Measurements from ENCODE around the gene UBASH3A. TPM values are rescaled to one million over a fixed set of nuclear protein-coding genes. Genes with fewer than 3 reads are reported as not detected.

Gene UBASH3A
- total RNA-seq, 2 donors from 2014 or later, result 0.12 TPM; not detected in 1

DNA sequence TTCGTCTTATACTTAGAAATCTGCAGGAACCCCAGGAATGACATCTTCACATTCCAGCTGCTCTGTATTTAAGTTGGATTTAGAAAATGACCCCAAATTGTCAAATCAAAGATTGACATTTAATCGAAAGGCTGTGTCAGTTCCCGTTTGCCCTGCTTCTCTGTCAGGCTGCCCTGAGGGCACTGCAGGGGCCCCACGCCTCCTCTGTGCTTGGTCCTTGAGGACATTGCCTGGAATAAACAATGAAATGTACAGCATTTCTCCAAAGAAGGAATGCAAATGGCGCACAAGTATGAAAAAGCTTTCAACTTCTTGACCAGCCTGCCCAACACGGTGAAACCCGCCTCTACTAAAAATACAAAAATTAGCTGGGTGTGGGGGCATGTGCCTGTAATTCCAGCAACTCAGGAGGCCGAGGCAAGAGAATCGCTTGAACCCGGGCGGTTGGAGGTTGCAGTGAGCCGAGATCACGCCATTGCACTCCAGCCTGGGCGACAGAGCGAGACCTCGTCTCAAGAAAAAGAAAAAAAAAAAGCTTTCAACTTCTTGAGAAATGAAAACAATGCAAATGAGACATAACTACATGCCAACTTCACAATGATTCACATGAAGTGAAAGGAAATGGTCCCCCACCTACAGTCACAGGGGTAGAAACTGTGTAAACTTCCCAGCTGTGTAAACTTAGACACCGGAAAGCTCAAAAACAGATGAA, 10.8 kb upstream of the UBASH3A start:
- DNase-seq (ENCODE audit: low spot score), result no peak
- Histone ChIP-seq H3K4me3 (no peak overlapping the region), H3K4me1 (no peaks in the 10 kb centered on the region), H3K27me3 (no peaks in the 10 kb centered on the region), H3K27ac (no peak overlapping the region), H3K9me3 (no peaks in the 10 kb centered on the region), H3K36me3 (no peaks in the 10 kb centered on the region)
- TF ChIP-seq, protein P1, sequence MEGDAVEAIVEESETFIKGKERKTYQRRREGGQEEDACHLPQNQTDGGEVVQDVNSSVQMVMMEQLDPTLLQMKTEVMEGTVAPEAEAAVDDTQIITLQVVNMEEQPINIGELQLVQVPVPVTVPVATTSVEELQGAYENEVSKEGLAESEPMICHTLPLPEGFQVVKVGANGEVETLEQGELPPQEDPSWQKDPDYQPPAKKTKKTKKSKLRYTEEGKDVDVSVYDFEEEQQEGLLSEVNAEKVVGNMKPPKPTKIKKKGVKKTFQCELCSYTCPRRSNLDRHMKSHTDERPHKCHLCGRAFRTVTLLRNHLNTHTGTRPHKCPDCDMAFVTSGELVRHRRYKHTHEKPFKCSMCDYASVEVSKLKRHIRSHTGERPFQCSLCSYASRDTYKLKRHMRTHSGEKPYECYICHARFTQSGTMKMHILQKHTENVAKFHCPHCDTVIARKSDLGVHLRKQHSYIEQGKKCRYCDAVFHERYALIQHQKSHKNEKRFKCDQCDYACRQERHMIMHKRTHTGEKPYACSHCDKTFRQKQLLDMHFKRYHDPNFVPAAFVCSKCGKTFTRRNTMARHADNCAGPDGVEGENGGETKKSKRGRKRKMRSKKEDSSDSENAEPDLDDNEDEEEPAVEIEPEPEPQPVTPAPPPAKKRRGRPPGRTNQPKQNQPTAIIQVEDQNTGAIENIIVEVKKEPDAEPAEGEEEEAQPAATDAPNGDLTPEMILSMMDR (IDR thresholded peaks at IDR 0.05), result no peak

DNA sequence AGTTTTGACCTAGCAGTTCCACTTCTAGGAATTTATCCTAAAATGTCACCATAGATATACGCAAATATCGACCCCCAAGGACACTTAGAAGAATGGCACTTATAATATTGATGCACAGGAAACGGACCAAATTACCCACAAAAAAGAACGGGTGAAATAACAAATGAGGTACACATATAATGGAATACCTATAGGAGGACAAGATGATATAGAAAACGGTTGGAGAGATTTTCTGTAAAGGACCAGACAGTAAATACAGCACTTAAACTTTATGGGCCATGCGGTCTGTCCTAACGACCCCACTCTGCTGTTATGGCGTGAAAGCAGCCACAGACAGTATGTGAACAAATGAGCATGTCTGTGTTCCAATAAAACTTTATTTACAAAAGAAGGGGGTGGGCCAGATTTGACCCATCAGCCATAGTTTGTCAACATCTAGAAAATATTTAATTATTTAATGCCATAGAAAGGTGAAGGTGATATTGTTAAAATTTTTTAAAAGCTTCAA, 10.2 kb upstream of the UBASH3A start:
- H3K27me3 ChIP-seq, result no peaks in the 10 kb centered on the region
- no peak overlapping the region for H3K4me3 ChIP-seq
- no peak overlapping the region for H3K27ac ChIP-seq
- no peak for DNase-seq (ENCODE audit: low spot score)
- TF ChIP-seq, protein P1 (IDR thresholded peaks at IDR 0.05), result no peak
- H3K4me1 ChIP-seq, result no peaks in the 10 kb centered on the region
- no peaks in the 10 kb centered on the region for H3K36me3 ChIP-seq
- no peaks in the 10 kb centered on the region for H3K9me3 ChIP-seq

DNA sequence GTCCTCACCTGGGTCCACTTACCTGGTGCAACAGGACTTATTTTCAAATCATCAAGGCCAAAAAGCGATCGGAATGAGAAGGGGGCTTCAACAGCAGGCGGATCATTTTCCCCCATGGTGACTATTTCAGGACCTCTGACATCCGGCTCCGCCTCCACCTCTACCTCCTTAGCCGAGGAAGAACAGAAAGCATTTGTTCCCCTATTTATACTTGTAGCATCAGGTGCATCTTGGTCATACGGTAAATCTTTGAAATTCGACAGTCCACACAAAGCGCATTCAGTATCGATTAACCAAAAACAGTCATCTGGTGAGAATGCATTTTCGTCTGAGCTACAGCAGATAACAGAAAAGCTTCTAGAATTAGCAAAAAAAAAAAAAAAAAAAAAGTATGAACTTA, 8.4 kb upstream of the UBASH3A start:
- DNase-seq (ENCODE audit: low spot score), result no peak
- Histone ChIP-seq H3K9me3 (no peaks in the 10 kb centered on the region), H3K27ac (no peak overlapping the region), H3K4me3 (no peak overlapping the region), H3K27me3 (no peaks in the 10 kb centered on the region), H3K4me1 (no peaks in the 10 kb centered on the region), H3K36me3 (no peaks in the 10 kb centered on the region)
- TF ChIP-seq, protein P1 (IDR thresholded peaks at IDR 0.05), result no peak

DNA sequence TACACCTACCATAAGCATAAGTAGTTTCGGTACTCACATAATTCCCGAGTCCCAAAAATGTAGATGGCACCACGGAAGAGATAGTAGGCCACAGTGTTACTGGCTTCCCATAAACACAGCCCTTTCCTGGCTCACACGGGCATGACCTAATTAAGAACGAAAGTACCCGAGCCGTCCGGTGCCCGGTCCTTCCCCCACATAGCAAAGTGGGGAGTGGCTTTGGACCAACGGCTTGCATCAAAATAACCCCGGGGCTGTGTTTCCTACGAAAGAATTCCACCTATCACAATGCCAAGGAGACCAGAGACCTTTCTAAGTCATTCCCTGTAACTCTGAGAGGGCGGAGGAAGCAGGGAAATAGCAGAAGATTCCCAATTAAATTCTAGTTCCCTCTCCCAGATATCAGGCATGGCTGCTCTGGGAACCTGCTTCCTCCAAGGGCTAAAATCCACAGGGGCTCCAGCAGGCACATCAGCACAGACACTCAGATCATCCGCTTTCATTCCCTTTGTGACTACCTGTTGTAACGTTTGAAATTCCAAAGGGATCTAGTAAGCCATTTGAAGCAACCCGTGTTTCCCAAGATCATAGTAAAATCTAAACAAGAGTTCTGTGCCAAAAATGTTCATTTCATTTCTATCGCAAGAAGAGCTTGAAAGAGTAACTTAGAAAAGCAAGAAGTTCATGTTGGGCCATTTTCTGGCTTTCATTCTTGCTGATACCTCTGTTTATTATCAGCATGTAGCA, 7.6 kb upstream of the UBASH3A start, which contains the start of gene TMPRSS3:
TMPRSS3 (minus strand) TSS at position 148 of the 747 bp plus-strand sequence. CDS start 635 bp downstream, outside the sequence.
- no peak within 1 kb of the TSS for H3K4me3 ChIP-seq
- H3K9me3 ChIP-seq, result no peaks in the 10 kb centered on the region
- TF ChIP-seq, protein P1 (IDR thresholded peaks at IDR 0.05), result no peak
- H3K4me1 ChIP-seq, result no peaks in the 10 kb centered on the region
- H3K27me3 ChIP-seq, result no peaks in the 10 kb centered on the region
- H3K27ac ChIP-seq, result no peak within 1 kb of the TSS
- no peaks in the 10 kb centered on the region for H3K36me3 ChIP-seq
- no peak for DNase-seq (ENCODE audit: low spot score)

DNA sequence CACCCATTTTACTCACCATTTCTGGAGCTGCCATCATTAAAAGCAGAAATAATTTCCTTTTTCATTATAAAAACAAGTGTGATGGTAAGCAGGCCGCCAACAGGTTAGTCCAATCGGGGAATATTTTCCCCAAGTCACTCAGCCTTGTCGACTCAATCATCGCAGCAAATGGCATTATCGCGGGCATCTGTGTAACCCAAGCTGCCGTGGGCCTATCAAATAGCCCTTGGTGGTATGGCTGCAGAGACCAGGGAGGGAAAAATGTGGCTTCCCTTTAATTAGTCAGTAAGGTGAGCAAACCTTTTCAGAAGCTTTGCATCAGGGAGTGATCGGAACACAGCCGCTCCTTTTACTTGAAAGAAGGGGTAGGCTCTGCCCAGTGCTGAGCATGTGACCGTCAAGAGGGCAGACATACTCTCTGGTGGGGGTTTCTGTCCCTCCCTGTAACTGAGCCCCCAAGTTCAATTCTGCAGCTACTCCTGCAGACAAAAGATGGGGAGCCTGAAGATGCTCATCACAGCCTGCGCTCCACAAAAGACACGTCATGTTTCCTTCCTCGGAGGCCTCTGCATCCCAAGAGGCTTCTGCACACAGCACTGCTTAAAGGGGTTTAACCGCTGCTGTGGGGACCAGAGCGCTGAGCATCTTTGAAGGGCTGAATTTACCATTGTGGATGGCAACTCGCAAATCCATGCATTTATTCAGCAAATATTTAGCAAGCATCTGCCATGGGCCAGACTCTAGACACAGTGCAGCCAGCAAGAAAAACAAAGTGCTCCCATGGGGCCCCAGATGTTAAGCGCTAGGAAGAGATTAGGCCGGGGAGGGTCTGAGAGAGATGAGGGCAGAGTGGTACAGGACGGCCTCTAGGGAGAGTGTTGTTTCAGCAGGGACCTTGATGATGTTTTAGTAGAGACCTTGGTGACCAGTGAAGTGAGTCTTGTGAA, 6.6 kb upstream of the UBASH3A start:
- TF ChIP-seq, protein P1 (IDR thresholded peaks at IDR 0.05), result no peak
- Histone ChIP-seq H3K36me3 (no peaks in the 10 kb centered on the region), H3K4me3 (no peak overlapping the region), H3K4me1 (no peaks in the 10 kb centered on the region), H3K27ac (no peak overlapping the region), H3K27me3 (no peaks in the 10 kb centered on the region), H3K9me3 (no peaks in the 10 kb centered on the region)
- no peak for DNase-seq (ENCODE audit: low spot score)

All from right atrium auricular region (tissue), 2 donors.